SK-N-SH treated with all-trans-retinoic acid at 6 μM for 48 hours (cell line): ENCODE measurements around the gene SLC7A7.

Experiments
- OSR1 ChIP-seq: fragments of 250-450 bp; sonication (Bioruptor Pico); IDR thresholded peaks from 2 replicates; pipeline ENCODE4 v1.8.0; 2022; ENCODE audit warnings: moderate library complexity, mild to moderate bottlenecking, inconsistent platforms
- RARB ChIP-seq: fragments of 250-450 bp; sonication (Bioruptor Pico); IDR thresholded peaks from 2 replicates; pipeline ENCODE4 v1.8.0; 2021; ENCODE audit warnings: mild to moderate bottlenecking, moderate library complexity
- TSHZ2 ChIP-seq: fragments of 250-450 bp; sonication (Bioruptor Pico); IDR thresholded peaks from 2 replicates; pipeline ENCODE4 v1.5.0; 2020; ENCODE audit warnings: mild to moderate bottlenecking, moderate library complexity
- ZFP3 ChIP-seq: fragments of 250-450 bp; sonication (Bioruptor Pico); IDR thresholded peaks from 2 replicates; pipeline ENCODE4 v1.5.0; 2020; ENCODE audit warnings: mild to moderate bottlenecking, moderate library complexity
- ZNF565 ChIP-seq: fragments of 450-650 bp; formaldehyde crosslinking; conservative IDR thresholded peaks from 2 replicates; pipeline ENCODE4 v1.5.0; 2020; ENCODE audit warnings: low read depth, mild to moderate bottlenecking, moderate library complexity
- TF ChIP-seq, protein P1 (sequence below): fragments of 250-450 bp; sonication (Bioruptor Pico); IDR thresholded peaks from 2 replicates; pipeline ENCODE4 v1.5.1; 2021; ENCODE audit warnings: mild to moderate bottlenecking, moderate library complexity

GRCh38 chr14:22819151-22819988 is 4.1 kb upstream of the SLC7A7 start:
- TF ChIP-seq OSR1 = no peak
- no peak for TF ChIP-seq ZNF565 (CRISPR knock-in tag)
- TF ChIP-seq, protein P1, sequence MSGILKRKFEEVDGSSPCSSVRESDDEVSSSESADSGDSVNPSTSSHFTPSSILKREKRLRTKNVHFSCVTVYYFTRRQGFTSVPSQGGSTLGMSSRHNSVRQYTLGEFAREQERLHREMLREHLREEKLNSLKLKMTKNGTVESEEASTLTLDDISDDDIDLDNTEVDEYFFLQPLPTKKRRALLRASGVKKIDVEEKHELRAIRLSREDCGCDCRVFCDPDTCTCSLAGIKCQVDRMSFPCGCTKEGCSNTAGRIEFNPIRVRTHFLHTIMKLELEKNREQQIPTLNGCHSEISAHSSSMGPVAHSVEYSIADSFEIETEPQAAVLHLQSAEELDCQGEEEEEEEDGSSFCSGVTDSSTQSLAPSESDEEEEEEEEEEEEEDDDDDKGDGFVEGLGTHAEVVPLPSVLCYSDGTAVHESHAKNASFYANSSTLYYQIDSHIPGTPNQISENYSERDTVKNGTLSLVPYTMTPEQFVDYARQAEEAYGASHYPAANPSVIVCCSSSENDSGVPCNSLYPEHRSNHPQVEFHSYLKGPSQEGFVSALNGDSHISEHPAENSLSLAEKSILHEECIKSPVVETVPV = no peak
- TF ChIP-seq RARB (CRISPR knock-in tag) = no peak
- TF ChIP-seq ZFP3 = no peak
- TF ChIP-seq TSHZ2 (CRISPR knock-in tag) = no peak
